H1 (cell line): Measurements from ENCODE around the gene MACF1. TPM values are rescaled to one million over a fixed set of nuclear protein-coding genes. Genes with fewer than 3 reads are reported as not detected.

ENCODE experiments used
- BACH1 ChIP-seq: IDR thresholded peaks from 2 replicates; pipeline ENCODE4 v1.6.1; 2012; ENCODE audit warnings: low read length, improper control_type of control experiment
- BCL11A ChIP-seq, 2 experiments: IDR thresholded peaks; one replicate each; pipeline ENCODE4 v1.6.1; 2011; ENCODE audit warnings: low read depth in 2 of 2, low read length in 2 of 2, mild to moderate bottlenecking in 2 of 2
- CEBPB ChIP-seq: IDR thresholded peaks from 2 replicates; pipeline ENCODE4 v1.6.1; 2012; ENCODE audit warnings: low read depth, low read length
- CTBP2 ChIP-seq: IDR thresholded peaks from 2 replicates; pipeline ENCODE4 v1.7.0; 2011; ENCODE audit warnings: borderline replicate concordance, mild to moderate bottlenecking, moderate library complexity, mixed read lengths, low read length; ENCODE audit not compliant: insufficient read depth, insufficient read length
- CTCF ChIP-seq, 3 experiments: IDR thresholded peaks; 1 replicate in 2 of 3; 2 replicates in 1 of 3; pipeline versions ENCODE4 v1.5.1 to v1.6.1; 2011; ENCODE audit warnings: low read length in 3 of 3, mild to moderate bottlenecking in 3 of 3, inconsistent platforms in 2 of 3, low read depth in 1 of 3, moderate library complexity in 1 of 3; ENCODE audit not compliant: insufficient read depth in 1 of 3; ENCODE audit errors: control extremely low read depth in 1 of 3
- JUN ChIP-seq: IDR thresholded peaks from 2 replicates; pipeline ENCODE4 v1.6.1; 2011; ENCODE audit warnings: low read depth, mild to moderate bottlenecking, improper control_type of control experiment, low read length
- KDM1A ChIP-seq: fragments of 200-600, 300-600 bp; sonication (generic); IDR thresholded peaks from 2 replicates; pipeline ENCODE4 v1.7.1; 2016; ENCODE audit warnings: mild to moderate bottlenecking, low read length, borderline replicate concordance
- MAX ChIP-seq: IDR thresholded peaks from 2 replicates; pipeline ENCODE4 v1.6.1; 2012; ENCODE audit warnings: inconsistent platforms
- NRF1 ChIP-seq: IDR thresholded peaks from 2 replicates; pipeline ENCODE4 v1.6.1; 2011; ENCODE audit warnings: mild to moderate bottlenecking, low read depth, low read length, improper control_type of control experiment
- RAD21 ChIP-seq, 2 experiments: IDR thresholded peaks in 1 of 2; conservative IDR thresholded peaks in 1 of 2; 2 replicates each; pipeline ENCODE4 v1.6.1; 2011; ENCODE audit warnings: low read depth in 2 of 2, low read length in 2 of 2, improper control_type of control experiment in 1 of 2, inconsistent platforms in 1 of 2, mild to moderate bottlenecking in 1 of 2, moderate library complexity in 1 of 2
- RBBP5 ChIP-seq: IDR thresholded peaks from 2 replicates; pipeline ENCODE4 v1.7.1; 2012; ENCODE audit warnings: low read depth, mild to moderate bottlenecking, inconsistent platforms, low read length, moderate library complexity, borderline replicate concordance
- RXRA ChIP-seq: IDR thresholded peaks from 2 replicates; pipeline ENCODE4 v1.6.1; 2011; ENCODE audit warnings: low read depth, mild to moderate bottlenecking, low read length, moderate library complexity; ENCODE audit not compliant: insufficient read depth
- SIN3A ChIP-seq, 2 experiments: IDR thresholded peaks in 1 of 2; conservative IDR thresholded peaks in 1 of 2; 2 replicates each; pipeline ENCODE4 v1.6.1; 2011 to 2012; ENCODE audit warnings: low read length in 2 of 2, improper control_type of control experiment in 1 of 2, low read depth in 1 of 2, mild to moderate bottlenecking in 1 of 2
- SP1 ChIP-seq: IDR thresholded peaks from 2 replicates; pipeline ENCODE4 v1.6.1; 2011; ENCODE audit warnings: low read depth, low read length
- SP4 ChIP-seq: IDR thresholded peaks from 2 replicates; pipeline ENCODE4 v1.6.1; 2012; ENCODE audit warnings: low read length, inconsistent platforms
- TCF12 ChIP-seq: IDR thresholded peaks from 2 replicates; pipeline ENCODE4 v1.6.1; 2011; ENCODE audit warnings: low read depth, mild to moderate bottlenecking, low read length
- ZNF274 ChIP-seq: IDR thresholded peaks from 2 replicates; pipeline ENCODE4 v1.7.0; 2012; ENCODE audit warnings: low read length, borderline replicate concordance; ENCODE audit errors: extremely low read depth
- polyA plus RNA-seq, 7 experiments: library from polyadenylated mRNA; depleted of rRNA in 3 of 7; stranded (reverse) in 5 of 7; unstranded in 2 of 7; fragments of >200 nt in 5 of 7; fragments of 200-250 nt in 2 of 7; gene quantifications; 1 replicate in 5 of 7; 2 replicates in 1 of 7; 4 replicates in 1 of 7; pipeline versions ENCODE4 v1.2.1 to v1.2.3, GENCODE V29; 2011 to 2013; ENCODE audit warnings: missing spikeins in 2 of 7, mixed read lengths in 2 of 7
- total RNA-seq: library from RNA; stranded (reverse); fragmentation: NEBNext Ultra II Directional; extraction: Animal tissue kit (Norgen Biotek cat#: 25700); gene quantifications from 2 replicates; pipeline ENCODE4 v1.2.1, GENCODE V29; 2021
- TF ChIP-seq, protein P1 (sequence below): IDR thresholded peaks from 2 replicates; pipeline ENCODE4 v1.6.1; 2012; ENCODE audit warnings: low read length, inconsistent platforms

The MACF1 gene
- total and polyA plus RNA-seq, 2 of the 8 experiments (the other 6 are each of a cell fraction or from before 2014, with no cell fraction given), result 59.8 to 285 TPM

DNA sequence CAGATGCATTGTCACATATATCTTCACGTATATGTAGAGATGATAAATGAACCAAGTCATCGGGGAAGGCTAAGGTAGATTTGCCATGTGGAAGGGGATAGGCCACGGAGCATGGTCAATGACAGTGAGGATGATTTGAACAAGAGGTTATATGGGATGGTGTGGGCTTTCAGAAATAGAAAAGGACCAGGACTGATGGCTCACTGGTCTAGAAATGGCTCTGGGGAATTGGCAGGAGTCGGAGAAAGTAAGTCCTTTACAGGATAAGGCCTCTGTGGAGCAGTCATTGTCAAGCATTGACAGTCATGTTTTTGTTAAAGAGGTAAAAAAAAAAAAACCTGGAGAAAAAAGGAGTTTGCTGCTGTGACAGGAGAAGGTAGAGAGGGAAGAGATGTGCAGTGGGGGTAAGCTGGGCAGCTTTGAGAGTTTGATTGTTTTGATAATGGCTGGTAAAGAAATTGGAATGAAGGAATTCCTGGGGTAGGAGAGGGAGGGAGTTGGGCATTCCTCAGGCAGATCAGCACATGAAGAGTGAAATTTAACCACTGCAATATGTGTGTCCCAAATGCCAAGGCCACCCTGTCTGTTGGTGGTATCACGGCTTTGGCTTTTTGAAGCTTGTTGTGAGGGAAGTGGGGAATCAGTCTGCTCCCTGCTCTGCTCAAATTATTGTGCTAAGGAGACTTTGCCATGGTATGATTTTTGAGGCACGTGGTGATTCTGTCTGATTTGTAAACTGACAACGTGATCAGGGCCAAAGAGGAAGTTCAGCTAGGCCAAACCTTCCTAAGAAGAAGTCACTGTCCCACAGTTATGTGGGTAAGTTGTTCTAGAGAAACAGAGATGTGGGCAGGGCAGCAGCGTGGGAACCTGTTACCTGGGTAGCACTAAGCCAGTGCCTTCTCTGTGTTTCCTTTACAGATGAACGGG lies 26.0 kb downstream of the MACF1 start (continued):
- TF ChIP-seq CEBPB (no peak), RBBP5 (no peak), ZNF274 (no peak), SIN3A (conservative IDR thresholded peaks at IDR 0.05 in 1 of 2, IDR thresholded peaks at IDR 0.05 in 1 of 2; ENCODE audit: low read depth in 1 of 2, low read length in 2 of 2) (0 out of 4 replicates have a peak, but pooled peaks have one; percentile 38 to 55), MAX (0 out of 2 replicates have a peak, but pooled peaks have one; percentile 15), RXRA (no peak), JUN (no peak), CTCF (IDR thresholded peaks at IDR 0.05; ENCODE audit: control extremely low read depth in 1 of 3, insufficient read depth in 1 of 3, low read depth in 1 of 3, low read length in 3 of 3) (no peak), BACH1 (no peak), TCF12 (no peak), BCL11A (IDR thresholded peaks at IDR 0.05; ENCODE audit: low read depth in 2 of 2, low read length in 2 of 2) (no peak), SP1 (0 out of 2 replicates have a peak, but pooled peaks have one; percentile 19), SP4 (no peak), CTBP2 (no peak), RAD21 (IDR thresholded peaks at IDR 0.05 in 1 of 2, conservative IDR thresholded peaks at IDR 0.05 in 1 of 2; ENCODE audit: low read depth in 2 of 2, low read length in 2 of 2) (no peak), KDM1A (no peak), NRF1 (no peak)
- TF ChIP-seq, protein P1, sequence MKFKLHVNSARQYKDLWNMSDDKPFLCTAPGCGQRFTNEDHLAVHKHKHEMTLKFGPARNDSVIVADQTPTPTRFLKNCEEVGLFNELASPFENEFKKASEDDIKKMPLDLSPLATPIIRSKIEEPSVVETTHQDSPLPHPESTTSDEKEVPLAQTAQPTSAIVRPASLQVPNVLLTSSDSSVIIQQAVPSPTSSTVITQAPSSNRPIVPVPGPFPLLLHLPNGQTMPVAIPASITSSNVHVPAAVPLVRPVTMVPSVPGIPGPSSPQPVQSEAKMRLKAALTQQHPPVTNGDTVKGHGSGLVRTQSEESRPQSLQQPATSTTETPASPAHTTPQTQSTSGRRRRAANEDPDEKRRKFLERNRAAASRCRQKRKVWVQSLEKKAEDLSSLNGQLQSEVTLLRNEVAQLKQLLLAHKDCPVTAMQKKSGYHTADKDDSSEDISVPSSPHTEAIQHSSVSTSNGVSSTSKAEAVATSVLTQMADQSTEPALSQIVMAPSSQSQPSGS, result 0 out of 2 replicates have a peak, but pooled peaks have one; percentile 70
